Heart left ventricle (tissue), 16 donors: ENCODE measurements around the gene RHOT2. TPM values are rescaled to one million over a fixed set of nuclear protein-coding genes. Genes with fewer than 3 reads are reported as not detected.

Experiments used
- ATAC-seq, 4 donors: fragments of 200-7000 bp; cut with Tn5 transposase; one replicate each; pipeline ENCODE4 v1.9.1; 2020 to 2022; ENCODE audit warnings: moderate library complexity in 4 of 4, mild to moderate bottlenecking in 3 of 4, moderate number of reproducible peaks in 1 of 4
- DNase-seq, 5 donors: peaks; one replicate each; pipeline ENCODE4 v3.0.0-alpha.2; 2020
- H3K27ac ChIP-seq, 12 donors: fragments of 200-600 bp; sonication (generic) in 4 of 12; one replicate each; pipeline versions ENCODE4 v1.5.0 to v1.8.0; 2016 to 2022; ENCODE audit warnings: mild to moderate bottlenecking in 2 of 12
- H3K27me3 ChIP-seq, 9 donors: fragments of 200-600 bp; sonication (generic) in 2 of 9; one replicate each; pipeline versions ENCODE4 v1.5.1 to v1.8.0; 2016 to 2022; ENCODE audit warnings: mild to moderate bottlenecking in 3 of 9
- H3K36me3 ChIP-seq, 9 donors: fragments of 200-600 bp; sonication (generic) in 2 of 9; one replicate each; pipeline versions ENCODE4 v1.5.0 to v1.8.0; 2018 to 2022; ENCODE audit warnings: mild to moderate bottlenecking in 2 of 9
- H3K4me1 ChIP-seq, 12 donors: fragments of 200-600 bp; sonication (generic) in 4 of 12; one replicate each; pipeline versions ENCODE4 v1.5.0 to v1.8.0; 2016 to 2022; ENCODE audit warnings: mild to moderate bottlenecking in 3 of 12
- H3K4me3 ChIP-seq, 12 donors: fragments of 200-600 bp; sonication (generic) in 4 of 12; one replicate each; pipeline versions ENCODE4 v1.5.0 to v1.8.0; 2017 to 2022; ENCODE audit warnings: mild to moderate bottlenecking in 9 of 12, moderate library complexity in 4 of 12
- H3K9me3 ChIP-seq, 12 donors: fragments of 200-600 bp; sonication (generic) in 4 of 12; one replicate each; pipeline versions ENCODE4 v1.5.0 to v1.8.0; 2016 to 2022; ENCODE audit warnings: mild to moderate bottlenecking in 1 of 12
- CTCF ChIP-seq, 12 donors: fragments of 200-600 bp; sonication (generic) in 4 of 12; IDR thresholded peaks; one replicate each; pipeline versions ENCODE4 v1.5.0 to v1.8.0; 2018 to 2022; ENCODE audit warnings: antibody characterized with exemption in 12 of 12, mild to moderate bottlenecking in 5 of 12
- POLR2A ChIP-seq, 2 donors: fragments of 450-650 bp; IDR thresholded peaks; one replicate each; pipeline ENCODE4 v1.6.1; 2017; ENCODE audit warnings: antibody characterized with exemption in 2 of 2, mild to moderate bottlenecking in 2 of 2, moderate library complexity in 2 of 2
- WGBS, 4 donors: extraction: QIAGEN DNeasy Blood & Tissue Kit in 2 of 4; methylation state at CpG; one replicate each; pipeline versions ENCODE4 v1.1.5 to v1.1.7; 2013 to 2018; 5-methylcytosine and 5-hydroxymethylcytosine counted together
- intact Hi-C, 10 donors: fragments of 100-400 bp; cut with DNase I; formaldehyde crosslinking; loops; one replicate each; pipeline versions ENCODE4 v1.11.1 to v1.14.2; 2022
- polyA plus RNA-seq, 2 donors: library from polyadenylated mRNA; stranded (reverse); fragments of 200-250 nt; gene quantifications; one replicate each; pipeline ENCODE4 v1.2.3, GENCODE V29; 2013
- total RNA-seq, 9 donors: library from RNA; depleted of rRNA in 2 of 9; stranded (reverse); fragments of >200 nt in 2 of 9; fragmentation: NEBNext Ultra II Directional in 3 of 9; extraction: Animal tissue kit (Norgen Biotek cat#: 25700) in 3 of 9; gene quantifications; one replicate each; pipeline versions ENCODE4 v1.1.0 to v1.2.4, GENCODE V29; 2016 to 2023
- donor health status: ischemic (EF 13 %, LVEDD 7.1; RV severe dilation, severe dysfunction).
- donor health status: healthy with polysubstance abuse.
- donor health status: DM: no; HTN: yes; CAD: no.
- donor health status: DM: no; HTN: no; CAD: no.
- donor health status: ischemic (EF 25% LVEDD 6.9; RV normal size, moderate dysfunction).
- donor health status: ischemic (EF 25% LVEDD 5.7; RV mildly dilated, moderate dysfunction).
- donor health status: healthy.
- donor health status: DM: yes; HTN: yes; CAD: no.
- donor health status: ischemic (EF 35%, LVEDD 5.7; RV mildly dilated, moderate dysfunction).
- donor health status: nonischemic (EF 11% LVEDD 7.7; RV severe dilation, severe dysfunction).
- donor health status: DM: yes; HTN: yes; CAD: no.
- donor health status: PGD.
- donor health status: ischemic (EF 29% LVEDD 5.4; RV normal size, mild dysfunction).
- donor health status: nonischemic (EF 23%, LVEDD 6.1; RV moderate dilation, normal function).

Gene RHOT2
- total and polyA plus RNA-seq, 11 donors = 33.7 to 143 (median 83.5) TPM

GRCh38 chr16:666572-666971, 1.4 kb upstream of the RHOT2 start:
- intact Hi-C loops = loop anchor here in 2 of 10 donors (10.0 kb wide), 2 partner anchors 242 to 272 kb away; partner anchors contain the start of genes NME4 (in 2 of the 2) and RAB11FIP3 (in 1 of the 2)
- H3K4me1 ChIP-seq = peaks cover 6 to 22% (median 18%) of the 10 kb centered on the region in 12 donors
- TF ChIP-seq POLR2A (IDR thresholded peaks at IDR 0.05) (no peak), CTCF (IDR thresholded peaks at IDR 0.05) (no peak)
- 87 to 93% (median 90%) methylated on average over 3 to 13 of the region's 13 CpGs for WGBS, 4 donors
- DNase-seq (no peak), ATAC-seq (no peak)
- no peaks in the 10 kb centered on the region for H3K27me3 ChIP-seq
- no peak overlapping the region for H3K4me3 ChIP-seq
- no peaks in the 10 kb centered on the region for H3K9me3 ChIP-seq
- no peak overlapping the region for H3K27ac ChIP-seq
- peaks cover 0 to 26% (median 24%) of the 10 kb centered on the region in 9 donors for H3K36me3 ChIP-seq

- TF ChIP-seq CTCF (IDR thresholded peaks at IDR 0.05) (no peak), POLR2A (IDR thresholded peaks at IDR 0.05) (no peak)
- intact Hi-C loops = loop anchor here in 2 of 10 donors (10.0 kb wide), 2 partner anchors 242 to 272 kb away; partner anchors contain the start of genes NME4 (in 2 of the 2) and RAB11FIP3 (in 1 of the 2)
- H3K4me3 ChIP-seq = peak overlapping the region in 10 of 12 donors; percentile 67 to 100 (median 94)
- ATAC-seq (no peak), DNase-seq (no peak)
- peak overlapping the region in 11 of 12 donors; percentile 66 to 99 (median 94) for H3K27ac ChIP-seq
- H3K36me3 ChIP-seq = peaks cover 0 to 33% (median 31%) of the 10 kb centered on the region in 9 donors
- H3K27me3 ChIP-seq = no peaks in the 10 kb centered on the region
- no peaks in the 10 kb centered on the region for H3K9me3 ChIP-seq
- peaks cover 6 to 22% (median 17%) of the 10 kb centered on the region in 12 donors for H3K4me1 ChIP-seq
- 78 to 88% (median 86%) methylated on average over 14 to 22 of the region's 22 CpGs for WGBS, 4 donors
Observed at GRCh38 chr16:667113-667779, 686 bp upstream of the RHOT2 start.

- WGBS, 4 donors = 2 to 7% (median 5%) methylated on average over 33 to 50 of the region's 50 CpGs
- H3K36me3 ChIP-seq = peaks cover 0 to 46% (median 45%) of the 10 kb centered on the region in 9 donors
- peak overlapping the region; percentile 67 to 100 (median 98) for H3K4me3 ChIP-seq
- H3K4me1 ChIP-seq = peaks cover 6 to 22% (median 17%) of the 10 kb centered on the region in 12 donors
- no peak for TF ChIP-seq POLR2A (IDR thresholded peaks at IDR 0.05)
- no peak for TF ChIP-seq CTCF (IDR thresholded peaks at IDR 0.05)
- DNase-seq (no peak), ATAC-seq (peak in 1 of 4 donors; percentile 1)
- no peaks in the 10 kb centered on the region for H3K9me3 ChIP-seq
- H3K27me3 ChIP-seq = no peaks in the 10 kb centered on the region
- intact Hi-C loops = loop anchor here in 2 of 10 donors (10.0 kb wide), 2 partner anchors 244 to 274 kb away; partner anchors contain the start of genes NME4 (in 2 of the 2) and RAB11FIP3 (in 1 of the 2)
- peak overlapping the region; percentile 49 to 99 (median 94) for H3K27ac ChIP-seq
Observed at GRCh38 chr16:668519-669171, 713 bp downstream of the RHOT2 start.

- H3K36me3 ChIP-seq = peaks cover 0 to 53% (median 47%) of the 10 kb centered on the region in 9 donors
- intact Hi-C loops = loop anchor here in 2 of 10 donors (10.0 kb wide), 2 partner anchors 245 to 275 kb away; partner anchors contain the start of genes NME4 (in 2 of the 2) and RAB11FIP3 (in 1 of the 2)
- TF ChIP-seq POLR2A (IDR thresholded peaks at IDR 0.05) (no peak), CTCF (IDR thresholded peaks at IDR 0.05) (no peak)
- DNase-seq (no peak), ATAC-seq (no peak)
- H3K4me1 ChIP-seq = peaks cover 6 to 29% (median 22%) of the 10 kb centered on the region in 12 donors
- H3K27ac ChIP-seq = no peak overlapping the region
- no peaks in the 10 kb centered on the region for H3K9me3 ChIP-seq
- WGBS, 4 donors = 91 to 94% (median 93%) methylated on average over 10 to 13 of the region's 13 CpGs
- H3K4me3 ChIP-seq = peak overlapping the region in 3 of 12 donors; percentile 97 to 100 (median 99)
- no peaks in the 10 kb centered on the region for H3K27me3 ChIP-seq
Observed at GRCh38 chr16:669666-670065, 1.7 kb downstream of the RHOT2 start.
